ENCODE measurements around the gene KPNA2. TPM values are rescaled to one million over a fixed set of nuclear protein-coding genes. Genes with fewer than 3 reads are reported as not detected.
A peak's percentile ranks its signal among the peaks of the same experiment; 100 is the strongest.

Gene KPNA2
- total and polyA plus RNA-seq, 9 of the 15 experiments (the other 6 are each of a cell fraction or from before 2014, with no cell fraction given): 132 to 984 (median 241) TPM

DNA sequence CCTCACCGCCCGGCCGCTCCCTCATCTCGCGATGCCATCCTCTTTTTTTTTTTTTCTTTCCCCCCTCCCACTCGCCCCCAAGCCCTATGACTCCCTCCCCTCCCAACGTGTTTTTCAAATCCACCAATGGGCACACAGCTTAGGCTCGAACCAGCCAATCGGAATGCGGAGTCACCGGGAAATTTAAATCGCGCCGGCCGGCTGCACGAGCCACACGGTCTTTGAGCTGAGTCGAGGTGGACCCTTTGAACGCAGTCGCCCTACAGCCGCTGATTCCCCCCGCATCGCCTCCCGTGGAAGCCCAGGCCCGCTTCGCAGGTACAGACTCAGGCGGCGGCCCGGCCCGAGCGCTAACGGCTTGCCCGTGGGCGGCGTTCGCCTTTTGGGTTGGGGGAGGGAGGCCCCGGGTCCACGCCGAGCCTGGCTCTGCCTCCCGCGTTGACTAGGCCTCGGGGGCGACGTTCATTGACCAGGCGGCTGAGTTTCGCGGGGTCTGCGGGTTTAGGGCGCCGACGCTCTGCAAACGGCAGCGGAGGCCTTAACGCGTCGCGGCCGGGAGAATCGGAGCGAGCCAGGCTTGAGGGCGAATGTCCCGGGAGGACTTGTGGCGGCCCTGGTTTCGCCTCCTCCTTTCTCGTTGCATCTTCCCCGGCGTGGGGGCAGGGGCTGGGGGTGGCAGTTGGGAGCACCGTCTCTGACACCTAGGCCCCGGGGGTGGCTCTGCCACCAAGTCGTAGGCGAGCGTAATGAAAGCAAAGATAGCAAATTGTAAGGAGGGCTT is at the start of gene KPNA2 (continued):
- TF ChIP-seq KAT7 (CRISPR knock-in tag; IDR thresholded peaks at IDR 0.05; ENCODE audit: borderline replicate concordance) (peak; percentile 98), HDAC6 (IDR thresholded peaks at IDR 0.05; ENCODE audit: low read depth, low read length) (no peak), CEBPG (CRISPR knock-in tag; IDR thresholded peaks at IDR 0.05) (peak; percentile 27; the same call in 1 of the 2 replicates), CEBPG (tag; conservative IDR thresholded peaks at IDR 0.05 in 1 of 2, IDR thresholded peaks at IDR 0.05 in 1 of 2) (no peak), SNRNP70 (optimal IDR thresholded peaks at IDR 0.05; ENCODE audit: low read depth, low read length) (no peak), SAFB (IDR thresholded peaks at IDR 0.05; ENCODE audit: borderline replicate concordance, low read depth, low read length) (no peak), CXXC5 (CRISPR knock-in tag; IDR thresholded peaks at IDR 0.05) (peak; percentile 82), SRF (CRISPR knock-in tag; IDR thresholded peaks at IDR 0.05) (no peak), GTF2F1 (IDR thresholded peaks at IDR 0.05; ENCODE audit: low read depth, low read length) (no peak), CHD1 (IDR thresholded peaks at IDR 0.05; ENCODE audit: low read length) (no peak), SPI1 (IDR thresholded peaks at IDR 0.05; ENCODE audit: borderline replicate concordance, low read depth, low read length) (no peak), YY1 (IDR thresholded peaks at IDR 0.05; ENCODE audit: borderline replicate concordance in 1 of 3, control insufficient read depth in 1 of 3, extremely low read depth in 1 of 3, insufficient read depth in 3 of 3, insufficient read length in 1 of 3, insufficient replicate concordance in 2 of 3, low read depth in 1 of 3, low read length in 2 of 3) (peak in 1 of 3 experiments; percentile 26), NUFIP1 (IDR thresholded peaks at IDR 0.05; ENCODE audit: partially characterized antibody) (no peak)
- TF ChIP-seq, protein P1, sequence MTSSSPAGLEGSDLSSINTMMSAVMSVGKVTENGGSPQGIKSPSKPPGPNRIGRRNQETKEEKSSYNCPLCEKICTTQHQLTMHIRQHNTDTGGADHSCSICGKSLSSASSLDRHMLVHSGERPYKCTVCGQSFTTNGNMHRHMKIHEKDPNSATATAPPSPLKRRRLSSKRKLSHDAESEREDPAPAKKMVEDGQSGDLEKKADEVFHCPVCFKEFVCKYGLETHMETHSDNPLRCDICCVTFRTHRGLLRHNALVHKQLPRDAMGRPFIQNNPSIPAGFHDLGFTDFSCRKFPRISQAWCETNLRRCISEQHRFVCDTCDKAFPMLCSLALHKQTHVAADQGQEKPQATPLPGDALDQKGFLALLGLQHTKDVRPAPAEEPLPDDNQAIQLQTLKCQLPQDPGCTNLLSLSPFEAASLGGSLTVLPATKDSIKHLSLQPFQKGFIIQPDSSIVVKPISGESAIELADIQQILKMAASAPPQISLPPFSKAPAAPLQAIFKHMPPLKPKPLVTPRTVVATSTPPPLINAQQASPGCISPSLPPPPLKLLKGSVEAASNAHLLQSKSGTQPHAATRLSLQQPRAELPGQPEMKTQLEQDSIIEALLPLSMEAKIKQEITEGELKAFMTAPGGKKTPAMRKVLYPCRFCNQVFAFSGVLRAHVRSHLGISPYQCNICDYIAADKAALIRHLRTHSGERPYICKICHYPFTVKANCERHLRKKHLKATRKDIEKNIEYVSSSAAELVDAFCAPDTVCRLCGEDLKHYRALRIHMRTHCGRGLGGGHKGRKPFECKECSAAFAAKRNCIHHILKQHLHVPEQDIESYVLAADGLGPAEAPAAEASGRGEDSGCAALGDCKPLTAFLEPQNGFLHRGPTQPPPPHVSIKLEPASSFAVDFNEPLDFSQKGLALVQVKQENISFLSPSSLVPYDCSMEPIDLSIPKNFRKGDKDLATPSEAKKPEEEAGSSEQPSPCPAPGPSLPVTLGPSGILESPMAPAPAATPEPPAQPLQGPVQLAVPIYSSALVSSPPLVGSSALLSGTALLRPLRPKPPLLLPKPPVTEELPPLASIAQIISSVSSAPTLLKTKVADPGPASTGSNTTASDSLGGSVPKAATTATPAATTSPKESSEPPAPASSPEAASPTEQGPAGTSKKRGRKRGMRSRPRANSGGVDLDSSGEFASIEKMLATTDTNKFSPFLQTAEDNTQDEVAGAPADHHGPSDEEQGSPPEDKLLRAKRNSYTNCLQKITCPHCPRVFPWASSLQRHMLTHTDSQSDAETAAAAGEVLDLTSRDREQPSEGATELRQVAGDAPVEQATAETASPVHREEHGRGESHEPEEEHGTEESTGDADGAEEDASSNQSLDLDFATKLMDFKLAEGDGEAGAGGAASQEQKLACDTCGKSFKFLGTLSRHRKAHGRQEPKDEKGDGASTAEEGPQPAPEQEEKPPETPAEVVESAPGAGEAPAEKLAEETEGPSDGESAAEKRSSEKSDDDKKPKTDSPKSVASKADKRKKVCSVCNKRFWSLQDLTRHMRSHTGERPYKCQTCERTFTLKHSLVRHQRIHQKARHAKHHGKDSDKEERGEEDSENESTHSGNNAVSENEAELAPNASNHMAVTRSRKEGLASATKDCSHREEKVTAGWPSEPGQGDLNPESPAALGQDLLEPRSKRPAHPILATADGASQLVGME (CRISPR knock-in tag; IDR thresholded peaks at IDR 0.05): peak; percentile 76; the same call in 1 of the 2 replicates
- TF ChIP-seq, protein P2, sequence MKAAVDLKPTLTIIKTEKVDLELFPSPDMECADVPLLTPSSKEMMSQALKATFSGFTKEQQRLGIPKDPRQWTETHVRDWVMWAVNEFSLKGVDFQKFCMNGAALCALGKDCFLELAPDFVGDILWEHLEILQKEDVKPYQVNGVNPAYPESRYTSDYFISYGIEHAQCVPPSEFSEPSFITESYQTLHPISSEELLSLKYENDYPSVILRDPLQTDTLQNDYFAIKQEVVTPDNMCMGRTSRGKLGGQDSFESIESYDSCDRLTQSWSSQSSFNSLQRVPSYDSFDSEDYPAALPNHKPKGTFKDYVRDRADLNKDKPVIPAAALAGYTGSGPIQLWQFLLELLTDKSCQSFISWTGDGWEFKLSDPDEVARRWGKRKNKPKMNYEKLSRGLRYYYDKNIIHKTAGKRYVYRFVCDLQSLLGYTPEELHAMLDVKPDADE (conservative IDR thresholded peaks at IDR 0.05; ENCODE audit: control insufficient read depth, low read depth, low read length): 0 out of 2 replicates have a peak, but pooled peaks have one; percentile 34
- TF ChIP-seq, protein P3, sequence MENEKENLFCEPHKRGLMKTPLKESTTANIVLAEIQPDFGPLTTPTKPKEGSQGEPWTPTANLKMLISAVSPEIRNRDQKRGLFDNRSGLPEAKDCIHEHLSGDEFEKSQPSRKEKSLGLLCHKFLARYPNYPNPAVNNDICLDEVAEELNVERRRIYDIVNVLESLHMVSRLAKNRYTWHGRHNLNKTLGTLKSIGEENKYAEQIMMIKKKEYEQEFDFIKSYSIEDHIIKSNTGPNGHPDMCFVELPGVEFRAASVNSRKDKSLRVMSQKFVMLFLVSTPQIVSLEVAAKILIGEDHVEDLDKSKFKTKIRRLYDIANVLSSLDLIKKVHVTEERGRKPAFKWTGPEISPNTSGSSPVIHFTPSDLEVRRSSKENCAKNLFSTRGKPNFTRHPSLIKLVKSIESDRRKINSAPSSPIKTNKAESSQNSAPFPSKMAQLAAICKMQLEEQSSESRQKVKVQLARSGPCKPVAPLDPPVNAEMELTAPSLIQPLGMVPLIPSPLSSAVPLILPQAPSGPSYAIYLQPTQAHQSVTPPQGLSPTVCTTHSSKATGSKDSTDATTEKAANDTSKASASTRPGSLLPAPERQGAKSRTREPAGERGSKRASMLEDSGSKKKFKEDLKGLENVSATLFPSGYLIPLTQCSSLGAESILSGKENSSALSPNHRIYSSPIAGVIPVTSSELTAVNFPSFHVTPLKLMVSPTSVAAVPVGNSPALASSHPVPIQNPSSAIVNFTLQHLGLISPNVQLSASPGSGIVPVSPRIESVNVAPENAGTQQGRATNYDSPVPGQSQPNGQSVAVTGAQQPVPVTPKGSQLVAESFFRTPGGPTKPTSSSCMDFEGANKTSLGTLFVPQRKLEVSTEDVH (IDR thresholded peaks at IDR 0.05; ENCODE audit: low read depth, partially characterized antibody): no peak

Measured in K562 (cell line).